Pancreas (tissue), 10 donors: ENCODE measurements around the gene KCNN1. TPM values are rescaled to one million over a fixed set of nuclear protein-coding genes. Genes with fewer than 3 reads are reported as not detected.

Experiments
- ATAC-seq, 4 donors: fragments of 200-7000 bp; cut with Tn5 transposase; one replicate each; pipeline versions ENCODE4 v1.8.0 to v1.9.1; 2020; ENCODE audit warnings: mild to moderate bottlenecking in 4 of 4, moderate library complexity in 4 of 4
- DNase-seq, 6 donors: peaks; one replicate each; pipeline ENCODE4 v3.0.0-alpha.2; 2020
- FAIRE-seq: peaks from 2 replicates; lab custom pipeline; 2012; peaks lifted over from hg19 to GRCh38; lab: Jason Lieb, UNC
- H3K27ac ChIP-seq, 4 donors: fragments of 200-600 bp; sonication (generic); 1 replicate in 3 of 4; 2 replicates in 1 of 4; pipeline versions ENCODE4 v1.5.0 to v1.8.0; 2020
- H3K27me3 ChIP-seq, 4 donors: fragments of 200-600 bp; one replicate each; pipeline ENCODE4 v1.8.0; 2021
- H3K36me3 ChIP-seq, 3 donors: fragments of 200-600 bp; sonication (generic) in 1 of 3; one replicate each; pipeline versions ENCODE4 v1.5.0 to v1.8.0; 2020 to 2021
- H3K4me1 ChIP-seq, 3 donors: fragments of 200-600 bp; one replicate each; pipeline ENCODE4 v1.8.0; 2021
- H3K4me3 ChIP-seq, 4 donors: fragments of 200-600 bp; sonication (generic) in 2 of 4; one replicate each; pipeline versions ENCODE4 v1.5.0 to v1.8.0; 2020 to 2021
- H3K9me3 ChIP-seq, 4 donors: fragments of 200-600 bp; one replicate each; pipeline ENCODE4 v1.8.0; 2021
- CTCF ChIP-seq, 4 donors: fragments of 200-600 bp; sonication (generic) in 3 of 4; IDR thresholded peaks; one replicate each; pipeline versions ENCODE4 v1.5.0 to v1.8.0; 2021; ENCODE audit warnings: antibody characterized with exemption in 4 of 4
- WGBS, 2 donors: extraction: QIAGEN DNeasy Blood & Tissue Kit; methylation state at CpG; one replicate each; pipeline ENCODE4 v1.1.7; 2013; 5-methylcytosine and 5-hydroxymethylcytosine counted together
- intact Hi-C, 3 donors: fragments of 100-400 bp; cut with DNase I; formaldehyde crosslinking; loops; one replicate each; pipeline versions ENCODE4 v1.11.1 to v1.14.2; 2022
- polyA plus RNA-seq, 2 donors: library from polyadenylated mRNA; stranded (reverse); fragments of 200-250 nt; gene quantifications; one replicate each; pipeline ENCODE4 v1.2.3, GENCODE V29; 2013
- total RNA-seq, 6 donors: library from RNA; stranded (reverse); fragmentation: NEBNext Ultra II Directional in 4 of 6; extraction: Animal tissue kit (Norgen Biotek cat#: 25700) in 4 of 6; gene quantifications; one replicate each; pipeline versions ENCODE4 v1.2.1 to v1.2.4, GENCODE V29; 2021 to 2023
- donor health status: healthy with polysubstance abuse.
- donor health status: DM: no; HTN: no; CAD: no; lungs with moderate emphysema.
- donor health status: DM: no; HTN: no; CAD: no.
- donor health status: control.
- donor health status: control.
- donor health status: Bipolar disorder and iron deficiency.
- donor health status: DM: yes; HTN: yes; CAD: no.
- donor health status: DM: no; HTN: no; CAD: no.
- donor health status: DM: no; HTN: no; CAD: no.
- donor health status: DM: yes; HTN: yes; CAD: no.

Gene KCNN1
- total and polyA plus RNA-seq, 8 donors: 0.08 to 0.33 (median 0.19) TPM; not detected in 5

- 80 to 88% methylated on average over 11 of the region's 11 CpGs for WGBS, 2 donors
- Histone ChIP-seq H3K4me1 (peaks cover 0 to 9% (median 0%) of the 10 kb centered on the region in 3 donors), H3K27ac (no peak overlapping the region), H3K4me3 (no peak overlapping the region), H3K9me3 (no peaks in the 10 kb centered on the region), H3K27me3 (no peaks in the 10 kb centered on the region), H3K36me3 (peaks cover 0 to 3% (median 0%) of the 10 kb centered on the region in 3 donors)
- TF ChIP-seq CTCF (IDR thresholded peaks at IDR 0.05): no peak
- FAIRE-seq: no peak
- ATAC-seq: no peak
- intact Hi-C loops: loop anchor here in 1 of 3 donors (5.0 kb wide), 1 partner anchor 52 kb away; no protein-coding TSS in a partner anchor
- peak in 1 of 6 donors; percentile 74 for DNase-seq
These were observed 43.2 kb downstream of the KCNN1 start for GRCh38 chr19:18010149-18010548.

- Histone ChIP-seq H3K36me3 (peaks cover 0 to 3% (median 0%) of the 10 kb centered on the region in 3 donors), H3K27ac (peak overlapping the region in 2 of 4 donors; percentile 61 to 64), H3K4me1 (peaks cover 0 to under 1% (median 0%) of the 10 kb centered on the region in 3 donors), H3K27me3 (no peaks in the 10 kb centered on the region), H3K4me3 (no peak overlapping the region), H3K9me3 (no peaks in the 10 kb centered on the region)
- DNase-seq (peak in 1 of 6 donors; percentile 23), FAIRE-seq (no peak), ATAC-seq (peak; percentile 33 to 43 (median 38))
- intact Hi-C loops: loop anchor here in 1 of 3 donors (5.0 kb wide), 1 partner anchor 49 kb away; no protein-coding TSS in a partner anchor
- TF ChIP-seq CTCF (IDR thresholded peaks at IDR 0.05): no peak
- 62 to 65% methylated on average over 17 of the region's 17 CpGs for WGBS, 2 donors
These were observed 46.6 kb downstream of the KCNN1 start for GRCh38 chr19:18013210-18014111.

GRCh38 chr19:18014197-18014596 is 47.3 kb downstream of the KCNN1 start:
- TF ChIP-seq CTCF (IDR thresholded peaks at IDR 0.05): no peak
- Histone ChIP-seq H3K9me3 (no peaks in the 10 kb centered on the region), H3K36me3 (peaks cover 0 to 3% (median 0%) of the 10 kb centered on the region in 3 donors), H3K27ac (peak overlapping the region in 1 of 4 donors; percentile 61), H3K27me3 (no peaks in the 10 kb centered on the region), H3K4me3 (no peak overlapping the region), H3K4me1 (no peaks in the 10 kb centered on the region)
- 86 to 97% methylated on average over 6 of the region's 6 CpGs for WGBS, 2 donors
- ATAC-seq: no peak
- no peak for FAIRE-seq
- DNase-seq: no peak
- intact Hi-C loops: loop anchor here in 1 of 3 donors (5.0 kb wide), 1 partner anchor 48 kb away; no protein-coding TSS in a partner anchor

GRCh38 chr19:18016209-18016910 is 49.5 kb downstream of the KCNN1 start:
- H3K27ac ChIP-seq: peak overlapping the region in 2 of 4 donors; percentile 46 to 60
- no peak for DNase-seq
- TF ChIP-seq CTCF (IDR thresholded peaks at IDR 0.05): no peak
- 80 to 92% methylated on average over 14 of the region's 14 CpGs for WGBS, 2 donors
- no peaks in the 10 kb centered on the region for H3K27me3 ChIP-seq
- FAIRE-seq: no peak
- intact Hi-C loops: no loop called here
- no peaks in the 10 kb centered on the region for H3K9me3 ChIP-seq
- peaks cover 0 to 3% (median 0%) of the 10 kb centered on the region in 3 donors for H3K36me3 ChIP-seq
- H3K4me1 ChIP-seq: peaks cover 0 to 13% (median 3%) of the 10 kb centered on the region in 3 donors
- no peak for ATAC-seq
- no peak overlapping the region for H3K4me3 ChIP-seq
